Posterior cingulate gyrus (tissue), 11 donors: ENCODE results near the gene SCP2D1.

Source experiments
- DNase-seq, 10 donors: peaks; one replicate each; pipeline versions ENCODE4 v3.0.0 to v3.0.0-alpha.2; 2020 to 2021; ENCODE audit warnings: mixed read lengths in 3 of 10
- intact Hi-C: fragments of 100-400 bp; cut with DNase I; formaldehyde crosslinking; loops from one replicate; pipeline ENCODE4 v1.15.1; 2023

Gene SCP2D1

GRCh38 chr20:18811186-18811585, 2.4 kb upstream of the SCP2D1 start:
- intact Hi-C loops = no loop called here
- DNase-seq = no peak

- no peak for DNase-seq
- intact Hi-C loops = no loop called here
These were observed 1.7 kb upstream of the SCP2D1 start for GRCh38 chr20:18811904-18812303.

- intact Hi-C loops = no loop called here
These were observed 1.8 kb downstream of the SCP2D1 start for GRCh38 chr20:18815194-18815942.

GRCh38 chr20:18822832-18823231, 9.2 kb downstream of the SCP2D1 start:
- intact Hi-C loops = no loop called here
- DNase-seq = no peak

More at GRCh38 chr20:18815194-18815942, 1.8 kb downstream of the SCP2D1 start:
- DNase-seq = no peak

- intact Hi-C loops = no loop called here
- DNase-seq = no peak
These were observed 18.4 kb downstream of the SCP2D1 start for GRCh38 chr20:18831830-18832499.

- DNase-seq = no peak
- intact Hi-C loops = no loop called here
These were observed 19.1 kb downstream of the SCP2D1 start for GRCh38 chr20:18832546-18833200.

GRCh38 chr20:18835466-18836256, 22.1 kb downstream of the SCP2D1 start:
- intact Hi-C loops = no loop called here
- DNase-seq = no peak

- no peak for DNase-seq
- intact Hi-C loops = no loop called here
These were observed 24.1 kb downstream of the SCP2D1 start for GRCh38 chr20:18837718-18838117.

GRCh38 chr20:18839507-18840247, 26.1 kb downstream of the SCP2D1 start:
- intact Hi-C loops = no loop called here
- no peak for DNase-seq

- intact Hi-C loops = no loop called here
These were observed 26.7 kb downstream of the SCP2D1 start for GRCh38 chr20:18840248-18840645.

GRCh38 chr20:18845017-18845416, 31.4 kb downstream of the SCP2D1 start:
- intact Hi-C loops = no loop called here
- no peak for DNase-seq

More at GRCh38 chr20:18840248-18840645, 26.7 kb downstream of the SCP2D1 start:
- no peak for DNase-seq

- no peak for DNase-seq
- intact Hi-C loops = no loop called here
These were observed 33.7 kb downstream of the SCP2D1 start for GRCh38 chr20:18847226-18847755.

GRCh38 chr20:18849131-18849530, 35.5 kb downstream of the SCP2D1 start:
- no peak for DNase-seq
- intact Hi-C loops = no loop called here

GRCh38 chr20:18851629-18852028, 38.0 kb downstream of the SCP2D1 start:
- intact Hi-C loops = no loop called here
- DNase-seq = no peak

GRCh38 chr20:18852318-18852717, 38.7 kb downstream of the SCP2D1 start:
- intact Hi-C loops = no loop called here
- no peak for DNase-seq

- no peak for DNase-seq
- intact Hi-C loops = no loop called here
These were observed 39.6 kb downstream of the SCP2D1 start for GRCh38 chr20:18853216-18853615.

- intact Hi-C loops = no loop called here
- DNase-seq = no peak
These were observed 40.5 kb downstream of the SCP2D1 start for GRCh38 chr20:18853946-18854646.

- intact Hi-C loops = no loop called here
- DNase-seq = no peak
These were observed 42.3 kb downstream of the SCP2D1 start for GRCh38 chr20:18855882-18856281.

GRCh38 chr20:18856873-18857272, 43.3 kb downstream of the SCP2D1 start:
- no peak for DNase-seq
- intact Hi-C loops = no loop called here
